Cardiac muscle cell (in vitro differentiated cells and primary cell): ENCODE data around the gene ALPI. TPM values are rescaled to one million over a fixed set of nuclear protein-coding genes. Genes with fewer than 3 reads are reported as not detected.

ENCODE experiments used
- DNase-seq, 2 donors: peaks; one replicate each; pipeline versions ENCODE4 v3.0.0 to v3.0.0-alpha.2; 2010 to 2017; ENCODE audit warnings: low read depth in 1 of 2, low spot score in 1 of 2
- H3K27ac ChIP-seq: fragments of 200-600 bp; sonication (generic); 2 replicates; pipeline ENCODE4 v1.5.1; 2016
- H3K27me3 ChIP-seq: fragments of 200-600 bp; sonication (generic); 2 replicates; pipeline ENCODE4 v1.6.0; 2016; ENCODE audit warnings: control low read depth
- H3K36me3 ChIP-seq: fragments of 200-600 bp; sonication (generic); 2 replicates; pipeline ENCODE4 v1.5.1; 2016; ENCODE audit warnings: control low read depth
- H3K4me1 ChIP-seq: fragments of 200-600 bp; sonication (generic); 2 replicates; pipeline ENCODE4 v1.8.1; 2017; ENCODE audit warnings: low read depth, mild to moderate bottlenecking, mixed run types
- H3K4me3 ChIP-seq: fragments of 200-600 bp; sonication (generic); 2 replicates; pipeline ENCODE4 v1.5.1; 2016; ENCODE audit warnings: mild to moderate bottlenecking
- H3K9me3 ChIP-seq: fragments of 200-600 bp; sonication (generic); 2 replicates; pipeline ENCODE4 v1.5.1; 2017; ENCODE audit warnings: low read depth, mild to moderate bottlenecking, control low read depth
- polyA plus RNA-seq: library from polyadenylated mRNA; unstranded; fragments of >200 nt; fragmentation: Nextera tagmentation; extraction: Ambion mirVana; gene quantifications from 2 replicates; pipeline ENCODE4 v1.2.1, GENCODE V29; 2016
- total RNA-seq: library from RNA; depleted of rRNA; stranded (reverse); fragments of >200 nt; gene quantifications from 2 replicates; pipeline ENCODE4 v1.2.3, GENCODE V29; 2016
- TF ChIP-seq, protein P1 (sequence below): IDR thresholded peaks from 2 replicates; pipeline ENCODE4 v1.5.1; 2012; ENCODE audit warnings: low read depth, mild to moderate bottlenecking, low read length

Gene ALPI
- total and polyA plus RNA-seq, 2 experiments from 2014 or later = not detected

DNA sequence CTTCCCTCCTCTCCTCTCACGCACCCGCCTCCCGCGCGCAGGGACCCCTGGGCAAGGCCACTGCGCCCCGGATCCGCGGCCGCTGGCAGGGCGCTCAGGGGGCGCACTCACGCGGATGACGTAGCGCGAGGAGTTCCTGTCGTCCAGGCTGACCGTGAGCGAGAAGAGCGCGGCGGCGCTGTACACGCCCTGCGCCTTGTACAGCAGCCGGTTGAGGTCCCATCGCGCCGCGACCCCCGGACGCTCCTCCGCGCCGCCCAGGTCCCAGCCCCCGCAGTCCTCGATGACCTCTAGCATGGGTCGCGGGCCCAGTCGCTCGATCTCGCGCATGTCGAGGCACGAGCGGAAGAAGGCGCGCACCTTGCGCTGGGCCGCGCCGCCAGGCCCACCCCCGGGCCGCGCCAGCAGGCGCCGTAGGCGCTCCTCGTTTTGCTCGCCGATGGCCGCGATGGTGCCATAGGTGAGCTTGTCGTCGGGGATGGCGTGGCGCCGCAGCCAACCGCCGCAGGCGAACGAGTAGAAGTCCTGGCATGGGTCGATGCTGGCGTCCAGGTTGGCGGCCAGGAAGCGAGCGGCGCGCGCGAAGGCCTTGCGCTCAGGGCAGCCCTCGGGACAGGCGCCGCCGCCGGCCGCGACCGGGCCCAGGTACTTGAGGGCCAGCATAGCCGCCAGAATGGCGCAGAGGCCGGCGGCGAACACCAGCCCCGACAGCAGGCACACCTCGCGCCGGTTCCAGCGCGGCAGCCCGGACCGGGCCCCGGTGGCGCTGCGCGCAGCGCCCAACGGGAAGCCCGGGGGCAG, 30.0 kb downstream of the ALPI start:
- TF ChIP-seq, protein P1, sequence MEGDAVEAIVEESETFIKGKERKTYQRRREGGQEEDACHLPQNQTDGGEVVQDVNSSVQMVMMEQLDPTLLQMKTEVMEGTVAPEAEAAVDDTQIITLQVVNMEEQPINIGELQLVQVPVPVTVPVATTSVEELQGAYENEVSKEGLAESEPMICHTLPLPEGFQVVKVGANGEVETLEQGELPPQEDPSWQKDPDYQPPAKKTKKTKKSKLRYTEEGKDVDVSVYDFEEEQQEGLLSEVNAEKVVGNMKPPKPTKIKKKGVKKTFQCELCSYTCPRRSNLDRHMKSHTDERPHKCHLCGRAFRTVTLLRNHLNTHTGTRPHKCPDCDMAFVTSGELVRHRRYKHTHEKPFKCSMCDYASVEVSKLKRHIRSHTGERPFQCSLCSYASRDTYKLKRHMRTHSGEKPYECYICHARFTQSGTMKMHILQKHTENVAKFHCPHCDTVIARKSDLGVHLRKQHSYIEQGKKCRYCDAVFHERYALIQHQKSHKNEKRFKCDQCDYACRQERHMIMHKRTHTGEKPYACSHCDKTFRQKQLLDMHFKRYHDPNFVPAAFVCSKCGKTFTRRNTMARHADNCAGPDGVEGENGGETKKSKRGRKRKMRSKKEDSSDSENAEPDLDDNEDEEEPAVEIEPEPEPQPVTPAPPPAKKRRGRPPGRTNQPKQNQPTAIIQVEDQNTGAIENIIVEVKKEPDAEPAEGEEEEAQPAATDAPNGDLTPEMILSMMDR = no peak
- Histone ChIP-seq H3K9me3 (no peaks in the 10 kb centered on the region), H3K36me3 (no peaks in the 10 kb centered on the region), H3K27me3 (peaks cover 98% of the 10 kb centered on the region), H3K4me3 (peak overlapping the region; percentile 8), H3K27ac (no peak overlapping the region), H3K4me1 (peaks cover 4% of the 10 kb centered on the region)
- no peak for DNase-seq

DNA sequence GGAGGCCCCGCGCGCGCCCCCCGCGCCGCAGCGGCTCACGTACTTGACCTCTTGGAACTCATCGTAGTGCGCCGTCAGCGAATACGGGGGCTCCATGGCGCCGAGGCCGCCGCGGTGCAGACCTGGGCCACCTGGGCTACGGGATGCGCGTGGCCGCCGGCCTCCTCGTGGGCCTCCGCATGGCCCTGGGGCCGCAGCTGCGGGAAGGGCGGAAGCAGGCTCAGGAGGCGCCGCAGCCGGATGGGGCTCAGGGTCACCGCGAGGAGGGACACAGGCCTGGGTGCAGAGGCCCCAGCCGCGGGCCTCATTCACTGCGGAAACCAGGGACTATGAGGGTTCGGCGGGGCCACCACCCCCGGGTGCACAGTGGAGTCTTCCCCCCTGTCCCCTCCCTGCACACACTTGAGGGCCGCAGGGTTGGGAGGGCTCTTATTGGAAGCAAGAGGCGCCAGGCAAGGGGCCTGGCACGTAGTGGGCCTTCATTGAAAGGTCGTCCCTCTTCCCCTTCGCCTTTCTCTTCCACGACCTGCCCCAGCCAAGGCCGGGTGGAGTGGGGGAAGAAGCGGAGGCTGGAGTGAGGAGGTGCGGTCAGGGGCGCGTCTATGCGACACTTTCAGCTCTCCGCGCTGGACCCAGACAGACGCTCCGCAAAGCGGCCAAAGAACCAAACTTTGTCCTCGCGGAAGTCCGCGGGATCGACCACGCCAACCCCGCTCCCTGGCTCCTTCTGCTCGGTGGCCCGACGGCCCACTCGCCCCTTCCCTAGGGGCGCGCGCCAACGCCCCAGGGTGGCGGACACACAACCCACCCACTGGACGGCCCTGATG, 30.8 kb downstream of the ALPI start:
- TF ChIP-seq, protein P1 = no peak
- H3K27ac ChIP-seq = no peak overlapping the region
- H3K27me3 ChIP-seq = peaks cover 90% of the 10 kb centered on the region
- H3K4me3 ChIP-seq = peak overlapping the region; percentile 27
- no peaks in the 10 kb centered on the region for H3K36me3 ChIP-seq
- no peak for DNase-seq
- peaks cover 4% of the 10 kb centered on the region for H3K4me1 ChIP-seq
- H3K9me3 ChIP-seq = no peaks in the 10 kb centered on the region

DNA sequence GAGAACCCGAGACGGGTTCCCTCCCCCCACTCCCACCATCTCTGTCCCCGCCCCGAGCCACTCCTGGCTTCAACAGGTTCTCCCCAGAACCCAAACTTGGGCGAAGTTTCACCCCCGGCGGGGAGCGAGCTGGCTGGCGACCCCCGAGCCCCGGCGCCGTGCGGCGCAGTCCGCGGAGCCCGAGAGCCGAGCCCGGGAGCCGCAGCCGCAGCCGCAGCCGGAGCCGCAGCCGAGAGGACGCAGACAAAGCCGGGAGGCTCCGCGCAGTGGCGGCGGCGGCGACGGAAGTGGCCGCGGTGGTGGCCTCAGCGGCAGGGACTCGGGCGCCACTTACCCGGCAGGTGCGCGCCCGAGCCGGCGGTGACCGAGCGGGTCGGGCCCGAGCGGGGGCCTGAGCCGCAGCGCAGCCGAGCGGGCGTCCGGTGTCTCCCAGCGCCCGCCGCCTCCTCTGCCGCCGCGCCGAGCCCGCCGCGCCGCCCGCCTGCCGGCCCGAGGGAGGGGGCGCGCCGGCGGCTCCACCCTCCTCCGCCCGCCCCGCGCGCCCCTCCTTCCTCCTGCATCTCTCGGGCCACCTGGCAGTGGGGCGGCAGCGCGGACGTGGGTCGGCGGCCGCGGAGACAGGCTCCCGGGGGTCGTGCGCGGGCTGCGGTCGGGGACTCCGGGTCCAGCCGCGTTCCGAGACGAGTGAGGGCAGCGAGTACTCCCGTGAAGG, 31.6 kb downstream of the ALPI start, which contains the start of gene ECEL1:
TSS of gene ECEL1 (minus strand) at position 450 of the 712 bp plus-strand sequence. CDS start 1,181 bp downstream, outside the sequence.
- TF ChIP-seq, protein P1 = no peak
- H3K27ac ChIP-seq = no peak within 1 kb of the TSS
- peak within 1 kb of the TSS; percentile 27 for H3K4me3 ChIP-seq

DNA sequence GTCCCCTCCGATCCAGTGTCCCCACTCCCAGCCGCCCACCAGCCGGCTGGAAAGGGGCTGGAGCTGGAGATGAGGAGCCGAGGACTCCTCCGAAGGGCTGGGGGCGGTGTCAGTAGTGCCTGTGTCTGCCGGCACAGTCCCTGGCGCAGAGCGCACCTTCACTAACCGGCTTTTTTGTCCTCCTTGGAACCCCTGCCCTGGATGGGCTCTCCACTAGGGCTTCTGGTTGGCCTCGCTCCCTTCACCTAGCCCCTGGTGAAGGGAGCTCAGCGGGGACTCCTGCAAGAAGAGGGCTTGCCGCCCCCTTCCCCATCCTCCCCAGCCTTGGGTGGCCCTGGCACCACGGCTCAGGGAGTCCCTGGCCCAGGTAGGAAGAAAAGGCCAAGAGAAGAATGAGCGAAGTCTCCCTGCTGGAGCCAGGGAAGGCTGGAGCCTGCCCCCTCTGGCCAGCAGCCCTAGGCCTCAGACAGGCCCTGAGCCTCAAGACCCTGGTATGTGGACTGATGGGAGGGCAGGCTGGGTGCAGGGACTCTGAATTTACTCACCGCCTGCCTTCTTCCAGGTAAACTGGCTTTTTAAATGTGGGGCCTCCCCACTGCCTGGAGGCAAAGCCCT, 32.3 kb downstream of the ALPI start:
- Histone ChIP-seq H3K36me3 (no peaks in the 10 kb centered on the region), H3K9me3 (no peaks in the 10 kb centered on the region), H3K4me3 (no peak overlapping the region), H3K27me3 (peaks cover 76% of the 10 kb centered on the region), H3K4me1 (peaks cover 4% of the 10 kb centered on the region), H3K27ac (no peak overlapping the region)
- no peak for DNase-seq
- TF ChIP-seq, protein P1 = no peak

More for the DNA sequence above, 31.6 kb downstream of the ALPI start, which contains the start of gene ECEL1:
- peaks cover 4% of the 10 kb centered on the region for H3K4me1 ChIP-seq
- no peaks in the 10 kb centered on the region for H3K9me3 ChIP-seq
- H3K27me3 ChIP-seq = peaks cover 82% of the 10 kb centered on the region
- DNase-seq = peak in 1 of 2 donors; percentile 55
- H3K36me3 ChIP-seq = no peaks in the 10 kb centered on the region
